ENCODE measurements around the gene MECP2. TPM values are rescaled to one million over a fixed set of nuclear protein-coding genes. Genes with fewer than 3 reads are reported as not detected.
A peak's percentile ranks its signal among the peaks of the same experiment; 100 is the strongest.

The MECP2 gene
- total and polyA plus RNA-seq, 12 donors = 14.0 to 39.3 (median 36.2) TPM

GRCh38 chrX:154015581-154016264, 81.8 kb downstream of the MECP2 start:
- ATAC-seq (no peak), DNase-seq (no peak)
- H3K36me3 ChIP-seq = peaks cover 0 to 68% (median 0%) of the 10 kb centered on the region in 9 donors
- WGBS, 2 donors = 80 to 87% methylated on average over 16 of the region's 16 CpGs
- H3K27ac ChIP-seq = no peak overlapping the region
- TF ChIP-seq CTCF (IDR thresholded peaks at IDR 0.05) = no peak
- peaks cover 0 to 16% (median 6%) of the 10 kb centered on the region in 9 donors for H3K4me1 ChIP-seq
- peaks cover 0 to 61% (median 0%) of the 10 kb centered on the region in 7 donors for H3K27me3 ChIP-seq
- H3K9me3 ChIP-seq = no peaks in the 10 kb centered on the region
- intact Hi-C loops (cut with DNase I) = loop anchor here in 1 of 10 donors (5.0 kb wide), 1 partner anchor 37 kb away; no protein-coding TSS in a partner anchor
- no peak overlapping the region for H3K4me3 ChIP-seq

GRCh38 chrX:154014429-154015380, 82.8 kb downstream of the MECP2 start:
- no peak for TF ChIP-seq CTCF (IDR thresholded peaks at IDR 0.05)
- H3K27me3 ChIP-seq = peaks cover 0 to 64% (median 0%) of the 10 kb centered on the region in 7 donors
- no peak overlapping the region for H3K27ac ChIP-seq
- H3K4me1 ChIP-seq = peaks cover 0 to 11% (median 6%) of the 10 kb centered on the region in 9 donors
- H3K9me3 ChIP-seq = no peaks in the 10 kb centered on the region
- WGBS, 2 donors = 88 to 90% methylated on average over 19 to 24 of the region's 24 CpGs
- H3K4me3 ChIP-seq = no peak overlapping the region
- intact Hi-C loops (cut with DNase I) = loop anchor here in 4 of 10 donors (5.0 kb wide), 2 partner anchors 38 to 83 kb away; partner anchors contain the start of gene MECP2 (in 1 of the 4)
- H3K36me3 ChIP-seq = peaks cover 0 to 70% (median 0%) of the 10 kb centered on the region in 9 donors
- ATAC-seq = no peak
- DNase-seq = no peak

- DNase-seq (peak in 1 of 2 donors; percentile 40), ATAC-seq (peak; percentile 36 to 81 (median 69))
- H3K27me3 ChIP-seq = peaks cover 0 to 68% (median 0%) of the 10 kb centered on the region in 7 donors
- peaks cover 0 to 9% (median 3%) of the 10 kb centered on the region in 9 donors for H3K4me1 ChIP-seq
- intact Hi-C loops (cut with DNase I) = loop anchor here in 3 of 10 donors (5.0 kb wide), 2 partner anchors 39 to 84 kb away; partner anchors contain the start of gene MECP2 (in 1 of the 3)
- H3K36me3 ChIP-seq = peaks cover 0 to 70% (median 0%) of the 10 kb centered on the region in 9 donors
- WGBS, 2 donors = 38 to 57% methylated on average over 13 to 20 of the region's 20 CpGs
- TF ChIP-seq CTCF (IDR thresholded peaks at IDR 0.05) = peak; percentile 57 to 94 (median 83)
- no peak overlapping the region for H3K27ac ChIP-seq
- H3K4me3 ChIP-seq = no peak overlapping the region
- H3K9me3 ChIP-seq = no peaks in the 10 kb centered on the region
Observed at GRCh38 chrX:154013614-154014360, 83.7 kb downstream of the MECP2 start.
